ENCODE measurements around the gene TMPRSS13.

TMPRSS13 gene

DNA sequence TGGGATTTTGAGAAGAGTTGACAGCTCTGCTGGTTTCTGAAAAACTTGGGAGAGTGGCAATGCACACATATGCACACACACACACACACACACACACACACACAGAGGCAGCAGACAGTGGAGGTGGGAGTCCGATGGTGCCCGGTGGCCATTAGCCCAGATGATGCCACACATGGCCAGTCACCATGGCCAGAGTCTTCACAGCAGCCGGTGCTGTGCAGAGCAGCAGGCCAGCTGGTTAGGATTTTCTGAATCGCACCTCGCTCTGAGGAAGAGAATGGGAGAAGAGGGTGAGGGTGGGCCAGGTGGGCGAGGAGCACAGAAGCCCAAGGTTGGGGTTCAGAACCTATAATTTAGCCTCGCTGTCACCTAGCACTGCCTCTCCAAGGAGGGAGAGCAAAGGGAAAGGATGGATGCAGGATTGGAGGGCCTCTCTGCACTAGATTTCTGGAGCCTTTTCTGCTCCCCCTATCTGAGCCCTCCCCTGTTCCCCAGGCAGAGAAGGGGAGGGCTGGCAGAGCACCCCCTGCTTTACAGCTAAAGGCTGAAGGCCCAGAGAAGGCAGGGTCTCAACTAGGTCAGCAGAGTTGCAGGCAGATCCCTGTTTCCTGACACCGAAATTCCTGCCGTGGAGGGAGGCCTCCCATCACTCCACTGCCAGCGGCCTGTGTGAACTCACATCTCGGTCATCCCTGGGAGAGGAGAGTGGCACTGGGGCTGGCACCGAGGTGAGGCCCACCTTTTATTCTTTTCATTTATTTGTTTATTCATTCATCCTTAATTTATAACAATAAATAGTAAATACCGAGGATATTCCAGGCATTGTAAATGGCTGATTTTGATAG is 27.0 kb downstream of the TMPRSS13 start:
- H3K4me3 ChIP-seq (ENCODE audit: low read depth, low read length) = no peak overlapping the region
- H3K27ac ChIP-seq (ENCODE audit: low read depth, low read length) = no peak overlapping the region
- no peaks in the 10 kb centered on the region for H3K4me1 ChIP-seq (ENCODE audit: control insufficient read depth, insufficient read depth, low read length, unreplicated experiment)
- H3K79me2 ChIP-seq (ENCODE audit: control insufficient read depth, insufficient read depth, low read length, unreplicated experiment) = no peaks in the 10 kb centered on the region
- H3K36me3 ChIP-seq (ENCODE audit: insufficient read depth, low read length) = no peaks in the 10 kb centered on the region
- H3K27me3 ChIP-seq (ENCODE audit: insufficient read depth, low read length) = peaks cover 14% of the 10 kb centered on the region; the same call in 1 of the 2 replicates
- H2AFZ ChIP-seq (ENCODE audit: low read length, unreplicated experiment) = no peak overlapping the region

DNA sequence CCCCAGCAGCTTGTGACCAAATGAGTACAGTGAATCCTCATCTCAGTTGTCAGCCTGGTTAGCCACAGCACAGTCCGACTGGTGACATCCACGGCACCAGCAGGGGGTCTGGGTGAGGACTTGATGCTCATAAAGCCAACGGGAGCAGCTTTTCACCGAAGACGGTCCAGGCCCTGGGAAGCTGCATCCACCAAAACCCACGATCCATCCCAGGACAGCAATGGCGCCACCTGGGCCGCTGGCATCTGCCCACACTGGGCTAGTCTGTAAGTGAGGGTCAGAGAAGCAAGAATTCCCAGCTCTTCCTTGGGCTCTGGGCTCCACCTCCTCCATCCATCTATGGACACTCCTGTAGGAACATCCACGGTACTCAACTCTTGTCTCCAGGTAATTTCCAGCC is 27.6 kb downstream of the TMPRSS13 start:
- Histone ChIP-seq H3K27me3 (ENCODE audit: insufficient read depth, low read length) (peaks cover 14% of the 10 kb centered on the region; the same call in 1 of the 2 replicates), H3K4me1 (ENCODE audit: control insufficient read depth, insufficient read depth, low read length, unreplicated experiment) (no peaks in the 10 kb centered on the region)

DNA sequence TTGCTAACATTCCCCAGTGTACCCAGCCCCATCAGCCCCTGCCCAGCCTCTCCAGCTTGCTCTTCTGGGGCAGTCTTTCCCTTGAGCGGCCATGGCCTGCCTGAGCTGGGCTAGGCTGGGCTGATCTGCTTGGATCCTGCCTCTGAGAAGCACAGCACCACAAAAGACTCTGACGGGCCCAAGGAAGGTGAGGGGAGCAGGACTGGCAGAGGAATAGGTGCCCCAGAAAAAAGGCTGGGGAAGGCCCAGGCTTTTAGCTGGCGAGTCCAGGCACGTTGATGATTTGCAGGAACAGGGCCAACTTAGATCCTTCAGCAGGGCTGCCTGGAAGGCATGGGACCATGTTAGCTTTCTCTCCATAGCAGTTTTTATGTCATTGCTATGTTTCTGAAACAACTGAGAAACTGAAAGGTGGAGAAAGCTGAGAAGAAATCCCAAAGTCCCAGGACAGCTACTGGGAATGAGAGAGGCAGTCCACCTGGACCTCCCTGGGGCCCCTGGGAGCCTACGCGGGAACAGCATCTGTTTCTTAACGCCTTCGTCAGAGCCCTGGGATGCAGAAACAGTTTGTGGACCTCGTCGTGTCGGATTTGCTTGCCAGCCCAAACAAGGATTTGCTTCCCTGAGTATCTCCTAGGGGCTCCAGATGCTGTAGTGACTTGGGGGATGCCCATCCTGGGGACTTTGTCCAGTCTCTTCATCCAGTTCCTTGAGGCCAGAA is 28.3 kb downstream of the TMPRSS13 start:
- H3K27me3 ChIP-seq (ENCODE audit: insufficient read depth, low read length) = peaks cover 15% of the 10 kb centered on the region; the same call in 1 of the 2 replicates
- H3K79me2 ChIP-seq (ENCODE audit: control insufficient read depth, insufficient read depth, low read length, unreplicated experiment) = no peaks in the 10 kb centered on the region
- H3K27ac ChIP-seq (ENCODE audit: low read depth, low read length) = no peak overlapping the region
- H3K4me1 ChIP-seq (ENCODE audit: control insufficient read depth, insufficient read depth, low read length, unreplicated experiment) = no peaks in the 10 kb centered on the region
- H2AFZ ChIP-seq (ENCODE audit: low read length, unreplicated experiment) = no peak overlapping the region
- no peak overlapping the region for H3K4me3 ChIP-seq (ENCODE audit: low read depth, low read length)
- H3K36me3 ChIP-seq (ENCODE audit: insufficient read depth, low read length) = no peaks in the 10 kb centered on the region

More for the DNA sequence above, 27.6 kb downstream of the TMPRSS13 start:
- H2AFZ ChIP-seq (ENCODE audit: low read length, unreplicated experiment) = no peak overlapping the region
- no peak overlapping the region for H3K4me3 ChIP-seq (ENCODE audit: low read depth, low read length)
- H3K27ac ChIP-seq (ENCODE audit: low read depth, low read length) = no peak overlapping the region
- H3K36me3 ChIP-seq (ENCODE audit: insufficient read depth, low read length) = no peaks in the 10 kb centered on the region
- H3K79me2 ChIP-seq (ENCODE audit: control insufficient read depth, insufficient read depth, low read length, unreplicated experiment) = no peaks in the 10 kb centered on the region

DNA sequence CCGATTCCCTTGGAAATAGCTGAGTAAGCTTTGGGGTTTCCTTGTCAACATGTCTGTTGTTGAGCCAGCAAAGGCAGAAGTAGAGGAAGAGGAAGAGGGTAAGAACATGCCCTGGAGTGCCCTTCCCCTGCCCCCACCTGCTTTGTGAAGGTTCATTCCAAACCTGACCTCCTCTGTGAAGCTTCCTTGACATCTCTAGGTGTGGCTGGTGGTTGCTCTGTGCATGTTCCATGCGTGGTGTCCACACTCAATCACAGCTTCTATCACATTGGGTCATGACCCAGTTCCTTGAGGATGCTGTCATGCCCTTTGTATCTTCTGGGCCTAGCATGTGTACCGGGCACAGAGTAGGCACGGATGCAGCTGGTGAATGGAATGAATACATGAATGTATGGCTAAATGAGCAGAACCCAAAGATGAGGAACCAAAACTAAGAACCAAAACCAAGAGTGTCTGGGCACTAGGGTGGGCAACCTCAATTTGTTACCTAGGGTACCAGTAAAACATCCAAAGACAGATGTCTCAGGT is 29.0 kb downstream of the TMPRSS13 start:
- no peak overlapping the region for H2AFZ ChIP-seq (ENCODE audit: low read length, unreplicated experiment)
- peaks cover 22% of the 10 kb centered on the region for H3K27me3 ChIP-seq (ENCODE audit: insufficient read depth, low read length)
- H3K79me2 ChIP-seq (ENCODE audit: control insufficient read depth, insufficient read depth, low read length, unreplicated experiment) = no peaks in the 10 kb centered on the region
- no peak overlapping the region for H3K27ac ChIP-seq (ENCODE audit: low read depth, low read length)
- H3K4me3 ChIP-seq (ENCODE audit: low read depth, low read length) = no peak overlapping the region
- H3K36me3 ChIP-seq (ENCODE audit: insufficient read depth, low read length) = no peaks in the 10 kb centered on the region
- H3K4me1 ChIP-seq (ENCODE audit: control insufficient read depth, insufficient read depth, low read length, unreplicated experiment) = no peaks in the 10 kb centered on the region

DNA sequence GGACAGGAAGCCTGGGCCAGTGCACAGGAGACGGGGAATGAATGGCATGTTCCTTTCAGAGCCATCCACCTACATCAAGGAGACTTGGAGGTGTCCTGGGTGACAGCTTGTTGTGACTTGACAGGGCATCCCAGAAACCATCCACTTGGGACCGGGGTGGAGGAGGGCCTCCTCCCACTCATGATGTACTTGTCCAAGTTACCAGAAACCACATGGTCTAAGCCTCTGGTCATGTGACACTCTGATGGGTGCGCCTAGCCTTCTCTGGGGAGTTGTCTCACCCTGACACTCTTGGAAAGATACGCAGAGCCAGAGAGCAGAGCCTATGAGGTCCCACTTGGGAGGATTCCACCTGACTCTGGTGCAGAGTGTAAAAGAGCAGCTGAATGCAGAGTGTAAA is 31.1 kb downstream of the TMPRSS13 start:
- Histone ChIP-seq H3K79me2 (ENCODE audit: control insufficient read depth, insufficient read depth, low read length, unreplicated experiment) (no peaks in the 10 kb centered on the region), H3K4me1 (ENCODE audit: control insufficient read depth, insufficient read depth, low read length, unreplicated experiment) (no peaks in the 10 kb centered on the region), H2AFZ (ENCODE audit: low read length, unreplicated experiment) (no peak overlapping the region), H3K27me3 (ENCODE audit: insufficient read depth, low read length) (peaks cover 34% of the 10 kb centered on the region), H3K36me3 (ENCODE audit: insufficient read depth, low read length) (no peaks in the 10 kb centered on the region), H3K4me3 (ENCODE audit: low read depth, low read length) (no peak overlapping the region), H3K27ac (ENCODE audit: low read depth, low read length) (no peak overlapping the region)

DNA sequence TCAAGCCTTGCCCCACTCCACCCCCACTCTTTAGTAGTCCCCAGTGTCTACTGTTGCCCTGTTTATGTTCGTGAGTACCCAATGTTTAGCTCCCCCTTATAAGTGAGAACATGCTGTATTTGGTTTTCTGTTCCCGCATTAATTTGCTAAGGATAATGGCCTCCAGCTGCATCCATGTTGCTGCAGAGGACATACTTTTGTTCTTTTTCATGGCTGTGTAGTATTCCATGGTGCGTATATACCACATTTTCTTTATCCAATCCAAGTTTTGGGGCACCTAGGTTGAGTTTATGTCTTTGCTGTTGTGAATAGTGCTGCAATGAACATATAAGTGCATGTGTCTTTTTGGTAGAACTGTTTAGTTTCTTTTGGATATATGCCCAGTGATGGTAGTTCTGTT is 36.6 kb downstream of the TMPRSS13 start:
- Histone ChIP-seq H3K79me2 (ENCODE audit: control insufficient read depth, insufficient read depth, low read length, unreplicated experiment) (no peaks in the 10 kb centered on the region), H3K4me1 (ENCODE audit: control insufficient read depth, insufficient read depth, low read length, unreplicated experiment) (no peaks in the 10 kb centered on the region), H3K27me3 (ENCODE audit: insufficient read depth, low read length) (peaks cover 29% of the 10 kb centered on the region), H2AFZ (ENCODE audit: low read length, unreplicated experiment) (no peak overlapping the region), H3K27ac (ENCODE audit: low read depth, low read length) (no peak overlapping the region), H3K36me3 (ENCODE audit: insufficient read depth, low read length) (no peaks in the 10 kb centered on the region), H3K4me3 (ENCODE audit: low read depth, low read length) (no peak overlapping the region)

DNA sequence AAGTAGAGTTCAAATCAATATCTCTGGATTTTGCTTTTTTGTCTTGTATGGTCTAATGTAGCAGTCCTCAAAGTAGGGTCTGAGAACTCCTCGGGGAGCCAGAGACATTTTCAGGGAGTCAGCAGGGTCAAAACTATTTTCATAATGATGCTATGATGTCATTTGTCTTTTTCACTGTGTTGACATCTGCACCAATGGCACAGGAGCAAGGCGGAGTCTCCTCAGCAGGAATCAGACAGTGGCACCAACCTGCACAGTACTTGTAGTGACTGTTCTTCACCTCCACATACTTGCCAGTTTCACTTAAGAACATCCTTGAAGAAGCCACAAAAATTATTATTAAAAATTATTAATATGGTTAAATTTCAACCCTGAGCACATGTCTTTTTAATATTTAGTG is 37.8 kb downstream of the TMPRSS13 start:
- Histone ChIP-seq H3K36me3 (ENCODE audit: insufficient read depth, low read length) (no peaks in the 10 kb centered on the region), H3K4me1 (ENCODE audit: control insufficient read depth, insufficient read depth, low read length, unreplicated experiment) (no peaks in the 10 kb centered on the region), H3K27me3 (ENCODE audit: insufficient read depth, low read length) (peaks cover 38% of the 10 kb centered on the region), H3K79me2 (ENCODE audit: control insufficient read depth, insufficient read depth, low read length, unreplicated experiment) (no peaks in the 10 kb centered on the region), H2AFZ (ENCODE audit: low read length, unreplicated experiment) (no peak overlapping the region), H3K4me3 (ENCODE audit: low read depth, low read length) (no peak overlapping the region), H3K27ac (ENCODE audit: low read depth, low read length) (no peak overlapping the region)

DNA sequence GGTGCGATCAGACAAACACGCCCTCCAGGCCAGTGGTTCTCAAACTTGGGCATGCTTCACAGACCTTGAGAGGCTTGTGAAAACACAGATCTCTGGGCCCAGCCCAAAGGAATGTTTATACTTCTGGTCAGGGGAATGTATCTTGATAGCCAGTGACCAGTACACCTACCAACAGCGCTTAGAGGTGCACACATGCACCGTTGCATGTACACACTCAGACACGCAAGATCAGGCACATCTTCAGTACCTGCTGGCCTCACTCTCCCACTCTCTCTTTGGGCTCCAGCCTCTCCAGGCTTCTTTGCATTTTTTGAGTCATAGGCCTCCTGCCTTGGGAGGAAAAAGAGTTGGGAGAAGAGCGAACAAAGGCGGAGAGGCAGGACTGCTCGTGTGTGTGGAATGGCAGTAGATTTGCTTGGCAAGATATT is 41.0 kb downstream of the TMPRSS13 start:
- H3K4me3 ChIP-seq (ENCODE audit: low read depth, low read length) = no peak overlapping the region
- H3K27me3 ChIP-seq (ENCODE audit: insufficient read depth, low read length) = peaks cover 39% of the 10 kb centered on the region
- H3K27ac ChIP-seq (ENCODE audit: low read depth, low read length) = no peak overlapping the region
- H3K79me2 ChIP-seq (ENCODE audit: control insufficient read depth, insufficient read depth, low read length, unreplicated experiment) = no peaks in the 10 kb centered on the region
- H3K36me3 ChIP-seq (ENCODE audit: insufficient read depth, low read length) = no peaks in the 10 kb centered on the region
- H3K4me1 ChIP-seq (ENCODE audit: control insufficient read depth, insufficient read depth, low read length, unreplicated experiment) = no peaks in the 10 kb centered on the region
- no peak overlapping the region for H2AFZ ChIP-seq (ENCODE audit: low read length, unreplicated experiment)

DNA sequence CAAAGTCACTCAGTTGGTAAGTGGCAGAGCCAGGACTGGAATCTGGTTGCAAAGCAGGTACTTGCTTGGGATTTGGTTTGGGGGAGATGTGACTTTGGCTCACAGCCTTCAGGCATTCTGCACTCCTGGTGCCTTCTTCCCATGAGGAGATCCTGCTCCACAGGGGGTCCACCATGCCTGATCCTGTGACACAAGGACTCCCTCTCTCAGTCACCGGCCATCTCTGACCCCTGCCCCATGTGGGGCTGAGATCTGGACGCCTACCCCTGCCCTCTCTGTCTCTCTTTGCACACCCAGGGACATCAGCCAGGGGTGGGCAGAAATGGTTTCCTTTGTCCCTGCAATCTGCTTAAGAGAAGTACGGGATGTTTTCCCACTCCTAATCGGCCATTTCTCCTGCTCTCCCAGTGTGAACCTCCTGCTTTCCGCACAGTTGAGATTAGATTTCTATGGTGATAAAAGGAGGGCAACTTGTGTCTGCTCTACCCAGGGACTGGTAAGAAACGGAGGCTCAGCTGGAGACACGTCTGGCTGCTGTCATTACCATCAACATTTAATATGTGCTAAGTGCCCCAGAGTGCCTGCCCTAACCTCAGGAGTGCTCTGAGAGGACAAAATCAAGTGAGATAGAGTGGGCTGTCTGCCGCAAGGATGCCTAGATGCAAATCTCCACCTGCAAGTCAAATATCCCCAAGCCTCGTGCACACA is 41.6 kb downstream of the TMPRSS13 start:
- Histone ChIP-seq H3K4me3 (ENCODE audit: low read depth, low read length) (no peak overlapping the region), H3K27ac (ENCODE audit: low read depth, low read length) (no peak overlapping the region), H2AFZ (ENCODE audit: low read length, unreplicated experiment) (no peak overlapping the region), H3K79me2 (ENCODE audit: control insufficient read depth, insufficient read depth, low read length, unreplicated experiment) (no peaks in the 10 kb centered on the region), H3K4me1 (ENCODE audit: control insufficient read depth, insufficient read depth, low read length, unreplicated experiment) (no peaks in the 10 kb centered on the region), H3K36me3 (ENCODE audit: insufficient read depth, low read length) (no peaks in the 10 kb centered on the region), H3K27me3 (ENCODE audit: insufficient read depth, low read length) (peaks cover 45% of the 10 kb centered on the region)

DNA sequence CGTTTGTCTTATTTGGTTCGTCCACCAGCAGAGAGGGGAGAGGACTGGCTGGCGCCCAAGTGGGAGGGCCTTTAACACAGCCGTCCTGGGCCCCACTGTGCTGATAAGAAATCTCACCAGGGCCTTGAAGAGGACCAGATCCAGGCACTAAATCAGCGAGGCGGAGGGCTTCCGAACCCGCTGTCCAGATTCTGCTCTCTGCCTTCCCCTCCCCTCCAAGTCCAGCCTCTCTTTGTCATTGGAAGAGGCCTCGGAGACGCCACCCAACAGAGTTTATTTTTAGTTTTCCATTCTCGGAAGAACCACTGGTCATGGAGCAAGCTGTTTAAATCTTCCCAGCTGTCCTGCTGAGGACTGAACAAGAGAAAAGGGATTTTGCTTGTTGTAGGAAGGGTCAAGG is 43.4 kb downstream of the TMPRSS13 start:
- no peak overlapping the region for H2AFZ ChIP-seq (ENCODE audit: low read length, unreplicated experiment)
- H3K79me2 ChIP-seq (ENCODE audit: control insufficient read depth, insufficient read depth, low read length, unreplicated experiment) = no peaks in the 10 kb centered on the region
- H3K27me3 ChIP-seq (ENCODE audit: insufficient read depth, low read length) = peaks cover 63% of the 10 kb centered on the region
- no peak overlapping the region for H3K4me3 ChIP-seq (ENCODE audit: low read depth, low read length)
- no peaks in the 10 kb centered on the region for H3K4me1 ChIP-seq (ENCODE audit: control insufficient read depth, insufficient read depth, low read length, unreplicated experiment)
- no peak overlapping the region for H3K27ac ChIP-seq (ENCODE audit: low read depth, low read length)
- H3K36me3 ChIP-seq (ENCODE audit: insufficient read depth, low read length) = no peaks in the 10 kb centered on the region

All from ACC112 (cell line).